ENCODE measurements around the gene ADAM29.
"Not testable (repeated sequence)": the region's sequence is repeated elsewhere in the genome, so short reads cannot be mapped to it uniquely, and the experiment has no call there.

Gene ADAM29

GRCh38 chr4:174948826-174949225, 30.7 kb downstream of the ADAM29 start:
- no peak for DNase-seq (ENCODE audit: low spot score)

- DNase-seq (ENCODE audit: low spot score): no peak
Observed at GRCh38 chr4:174972911-174973310, 54.8 kb downstream of the ADAM29 start.

- no peak for DNase-seq (ENCODE audit: low spot score)
Observed at GRCh38 chr4:174973336-174973735, 55.2 kb downstream of the ADAM29 start.

- DNase-seq (ENCODE audit: low spot score): no peak
Observed at GRCh38 chr4:174983128-174983750, 65.1 kb downstream of the ADAM29 start.

GRCh38 chr4:174983870-174984269, 65.7 kb downstream of the ADAM29 start:
- DNase-seq (ENCODE audit: low spot score): not testable (repeated sequence)

GRCh38 chr4:174989791-174990190, 71.6 kb downstream of the ADAM29 start:
- DNase-seq (ENCODE audit: low spot score): no peak

GRCh38 chr4:174993916-174994315, 75.8 kb downstream of the ADAM29 start:
- no peak for DNase-seq (ENCODE audit: low spot score)

GRCh38 chr4:174996079-174996478, 77.9 kb downstream of the ADAM29 start:
- DNase-seq (ENCODE audit: low spot score): no peak

GRCh38 chr4:174999407-174999806, 81.2 kb downstream of the ADAM29 start:
- no peak for DNase-seq (ENCODE audit: low spot score)

- no peak for DNase-seq (ENCODE audit: low spot score)
Observed at GRCh38 chr4:175017751-175018150, 99.6 kb downstream of the ADAM29 start.

GRCh38 chr4:175019447-175019846, 101.3 kb downstream of the ADAM29 start:
- not testable (repeated sequence) for DNase-seq (ENCODE audit: low spot score)

Measured in kidney tubule cell (primary cell).